ENCODE data around the gene TMEM14A.
"Not testable (repeated sequence)": the region's sequence is repeated elsewhere in the genome, so short reads cannot be mapped to it uniquely, and the experiment has no call there.

The TMEM14A gene

GRCh38 chr6:52670502-52671409, at the start of gene TMEM14A:
Gene TMEM14A, plus strand, starts transcription at chr6:52671113. Its CDS starts 5,990 bp downstream, at chr6:52677103.
- DNase-seq, result peak; percentile 83

GRCh38 chr6:52621631-52622030, 49.3 kb upstream of the TMEM14A start:
- no peak for DNase-seq

GRCh38 chr6:52622810-52623209, 48.1 kb upstream of the TMEM14A start:
- DNase-seq, result no peak

- no peak for DNase-seq
Observed at GRCh38 chr6:52632011-52632410, 38.9 kb upstream of the TMEM14A start.

GRCh38 chr6:52634211-52634610, 36.7 kb upstream of the TMEM14A start:
- no peak for DNase-seq

- no peak for DNase-seq
Observed at GRCh38 chr6:52635049-52635577, 35.8 kb upstream of the TMEM14A start.

- no peak for DNase-seq
Observed at GRCh38 chr6:52636830-52637229, 34.1 kb upstream of the TMEM14A start.

- DNase-seq, result no peak
Observed at GRCh38 chr6:52639493-52639892, 31.4 kb upstream of the TMEM14A start.

GRCh38 chr6:52640170-52640569, 30.7 kb upstream of the TMEM14A start:
- no peak for DNase-seq

- no peak for DNase-seq
Observed at GRCh38 chr6:52640916-52641315, 30.0 kb upstream of the TMEM14A start.

- DNase-seq, result no peak
Observed at GRCh38 chr6:52641388-52641787, 29.5 kb upstream of the TMEM14A start.

GRCh38 chr6:52641826-52642225, 29.1 kb upstream of the TMEM14A start:
- DNase-seq, result no peak

- no peak for DNase-seq
Observed at GRCh38 chr6:52642368-52642767, 28.5 kb upstream of the TMEM14A start.

GRCh38 chr6:52643158-52643557, 27.8 kb upstream of the TMEM14A start:
- no peak for DNase-seq

GRCh38 chr6:52644253-52644652, 26.7 kb upstream of the TMEM14A start:
- DNase-seq, result no peak

- DNase-seq, result no peak
Observed at GRCh38 chr6:52645976-52646375, 24.9 kb upstream of the TMEM14A start.

GRCh38 chr6:52647199-52647598, 23.7 kb upstream of the TMEM14A start:
- no peak for DNase-seq

- no peak for DNase-seq
Observed at GRCh38 chr6:52649536-52650160, 21.3 kb upstream of the TMEM14A start.

GRCh38 chr6:52650941-52651340, 20.0 kb upstream of the TMEM14A start:
- DNase-seq, result no peak

- DNase-seq, result no peak
Observed at GRCh38 chr6:52653151-52653550, 17.8 kb upstream of the TMEM14A start.

- no peak for DNase-seq
Observed at GRCh38 chr6:52654007-52654406, 16.9 kb upstream of the TMEM14A start.

GRCh38 chr6:52654592-52654991, 16.3 kb upstream of the TMEM14A start:
- DNase-seq, result no peak

- not testable (repeated sequence) for DNase-seq
Observed at GRCh38 chr6:52655941-52656340, 15.0 kb upstream of the TMEM14A start.

GRCh38 chr6:52657870-52658269, 13.0 kb upstream of the TMEM14A start:
- DNase-seq, result no peak

All from activated T-cell treated with anti-CD3 and anti-CD28 coated beads for 4 hours (primary cell).